Upper lobe of left lung (tissue), 6 donors: ENCODE measurements around the gene HELT. TPM values are rescaled to one million over a fixed set of nuclear protein-coding genes. Genes with fewer than 3 reads are reported as not detected.
"Not testable (repeated sequence)": the region's sequence is repeated elsewhere in the genome, so short reads cannot be mapped to it uniquely, and the experiment has no call there.

Source experiments
- ATAC-seq, 2 donors: fragments of 200-7000 bp; cut with Tn5 transposase; one replicate each; pipeline ENCODE4 v1.9.1; 2022; ENCODE audit warnings: mild to moderate bottlenecking in 2 of 2, moderate library complexity in 2 of 2; ENCODE audit not compliant: low FRiP score in 2 of 2
- DNase-seq, 2 donors: peaks; one replicate each; pipeline ENCODE4 v3.0.0-alpha.2; 2019 to 2020
- H3K27ac ChIP-seq, 4 donors: fragments of 200-600 bp; sonication (generic); one replicate each; pipeline ENCODE4 v1.5.1; 2016 to 2019
- H3K27me3 ChIP-seq, 4 donors: fragments of 200-600 bp; sonication (generic); one replicate each; pipeline ENCODE4 v1.5.1; 2017 to 2019
- H3K36me3 ChIP-seq, 4 donors: fragments of 200-600 bp; sonication (generic); one replicate each; pipeline ENCODE4 v1.5.1; 2016 to 2019
- H3K4me1 ChIP-seq, 4 donors: fragments of 200-600 bp; sonication (generic); one replicate each; pipeline ENCODE4 v1.5.1; 2018 to 2019
- H3K4me3 ChIP-seq, 4 donors: fragments of 200-600 bp; sonication (generic); one replicate each; pipeline ENCODE4 v1.5.1; 2017 to 2019; ENCODE audit warnings: mild to moderate bottlenecking in 2 of 4, moderate library complexity in 1 of 4
- H3K9me3 ChIP-seq, 4 donors: fragments of 200-600 bp; sonication (generic); one replicate each; pipeline ENCODE4 v1.5.1; 2018 to 2019
- EP300 ChIP-seq, 4 donors: sonication (generic); formaldehyde crosslinking; IDR thresholded peaks; one replicate each; pipeline ENCODE4 v1.5.1; 2017; ENCODE audit warnings: antibody characterized with exemption in 4 of 4, control low read depth in 2 of 4
- POLR2A ChIP-seq, 4 donors: fragments of 450-650 bp; IDR thresholded peaks; one replicate each; pipeline ENCODE4 v1.5.1; 2016 to 2017; ENCODE audit warnings: antibody characterized with exemption in 4 of 4, mild to moderate bottlenecking in 2 of 4
- POLR2AphosphoS5 ChIP-seq, 2 donors: sonication (generic); formaldehyde crosslinking; IDR thresholded peaks; one replicate each; pipeline ENCODE4 v1.5.1; 2017; ENCODE audit warnings: antibody characterized with exemption in 2 of 2
- WGBS, 2 donors: methylation state at CpG; one replicate each; pipeline ENCODE4 v1.1.5; 2017 to 2018; 5-methylcytosine and 5-hydroxymethylcytosine counted together
- total RNA-seq, 6 donors: library from RNA; depleted of rRNA in 4 of 6; stranded (reverse); fragments of >200 nt in 4 of 6; gene quantifications; one replicate each; pipeline versions ENCODE4 v1.1.0 to v1.2.1, GENCODE V29; 2016 to 2021
- TF ChIP-seq, protein P1 (sequence below), 6 experiments: fragments of 450-650 bp in 4 of 6; fragments of 200-600 bp in 2 of 6; sonication (generic) in 2 of 6; IDR thresholded peaks; one replicate each; pipeline ENCODE4 v1.5.1; 2016 to 2019; ENCODE audit warnings: antibody characterized with exemption in 6 of 6
- donor health status: DM: no; HTN: no; CAD: no; lungs with moderate emphysema.
- donor health status: DM: no; HTN: yes; CAD: no; lungs with severe emphysema.

HELT gene
- total RNA-seq, 6 donors from 2014 or later: 1.3 to 1.6 TPM; not detected in 4

GRCh38 chr4:184993247-184993646 is 25.0 kb upstream of the HELT start:
- DNase-seq (no peak), ATAC-seq (no peak)
- Histone ChIP-seq H3K27ac (no peak overlapping the region), H3K36me3 (no peaks in the 10 kb centered on the region), H3K4me3 (no peak overlapping the region), H3K27me3 (no peaks in the 10 kb centered on the region), H3K9me3 (no peaks in the 10 kb centered on the region), H3K4me1 (no peaks in the 10 kb centered on the region)
- TF ChIP-seq, protein P1, sequence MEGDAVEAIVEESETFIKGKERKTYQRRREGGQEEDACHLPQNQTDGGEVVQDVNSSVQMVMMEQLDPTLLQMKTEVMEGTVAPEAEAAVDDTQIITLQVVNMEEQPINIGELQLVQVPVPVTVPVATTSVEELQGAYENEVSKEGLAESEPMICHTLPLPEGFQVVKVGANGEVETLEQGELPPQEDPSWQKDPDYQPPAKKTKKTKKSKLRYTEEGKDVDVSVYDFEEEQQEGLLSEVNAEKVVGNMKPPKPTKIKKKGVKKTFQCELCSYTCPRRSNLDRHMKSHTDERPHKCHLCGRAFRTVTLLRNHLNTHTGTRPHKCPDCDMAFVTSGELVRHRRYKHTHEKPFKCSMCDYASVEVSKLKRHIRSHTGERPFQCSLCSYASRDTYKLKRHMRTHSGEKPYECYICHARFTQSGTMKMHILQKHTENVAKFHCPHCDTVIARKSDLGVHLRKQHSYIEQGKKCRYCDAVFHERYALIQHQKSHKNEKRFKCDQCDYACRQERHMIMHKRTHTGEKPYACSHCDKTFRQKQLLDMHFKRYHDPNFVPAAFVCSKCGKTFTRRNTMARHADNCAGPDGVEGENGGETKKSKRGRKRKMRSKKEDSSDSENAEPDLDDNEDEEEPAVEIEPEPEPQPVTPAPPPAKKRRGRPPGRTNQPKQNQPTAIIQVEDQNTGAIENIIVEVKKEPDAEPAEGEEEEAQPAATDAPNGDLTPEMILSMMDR (IDR thresholded peaks at IDR 0.05): no peak
- TF ChIP-seq POLR2A (IDR thresholded peaks at IDR 0.05): no peak
- TF ChIP-seq EP300 (IDR thresholded peaks at IDR 0.05): no peak
- no peak for TF ChIP-seq POLR2AphosphoS5 (IDR thresholded peaks at IDR 0.05)
- WGBS, 2 donors: 62 to 67% methylated on average over 3 of the region's 3 CpGs

- Histone ChIP-seq H3K4me3 (no peak overlapping the region), H3K27me3 (no peaks in the 10 kb centered on the region), H3K9me3 (no peaks in the 10 kb centered on the region), H3K27ac (no peak overlapping the region), H3K36me3 (no peaks in the 10 kb centered on the region), H3K4me1 (no peaks in the 10 kb centered on the region)
- TF ChIP-seq POLR2A (IDR thresholded peaks at IDR 0.05) (no peak), POLR2AphosphoS5 (IDR thresholded peaks at IDR 0.05) (no peak), EP300 (IDR thresholded peaks at IDR 0.05) (no peak)
- TF ChIP-seq, protein P1 (IDR thresholded peaks at IDR 0.05): no peak
- no peak for ATAC-seq
- DNase-seq: no peak
- 75 to 77% methylated on average over 18 of the region's 18 CpGs for WGBS, 2 donors
Measured at GRCh38 chr4:184994010-184994622, 24.2 kb upstream of the HELT start.

GRCh38 chr4:184994623-184995010 is 23.7 kb upstream of the HELT start:
- H3K27ac ChIP-seq: no peak overlapping the region
- DNase-seq (no peak), ATAC-seq (no peak)
- no peak overlapping the region for H3K4me3 ChIP-seq
- H3K36me3 ChIP-seq: no peaks in the 10 kb centered on the region
- no peaks in the 10 kb centered on the region for H3K9me3 ChIP-seq
- TF ChIP-seq, protein P1 (IDR thresholded peaks at IDR 0.05): no peak
- TF ChIP-seq POLR2AphosphoS5 (IDR thresholded peaks at IDR 0.05): no peak
- no peak for TF ChIP-seq EP300 (IDR thresholded peaks at IDR 0.05)
- TF ChIP-seq POLR2A (IDR thresholded peaks at IDR 0.05): no peak
- WGBS, 2 donors: 78 to 84% methylated on average over 14 of the region's 14 CpGs
- H3K27me3 ChIP-seq: no peaks in the 10 kb centered on the region
- H3K4me1 ChIP-seq: no peaks in the 10 kb centered on the region

DNA sequence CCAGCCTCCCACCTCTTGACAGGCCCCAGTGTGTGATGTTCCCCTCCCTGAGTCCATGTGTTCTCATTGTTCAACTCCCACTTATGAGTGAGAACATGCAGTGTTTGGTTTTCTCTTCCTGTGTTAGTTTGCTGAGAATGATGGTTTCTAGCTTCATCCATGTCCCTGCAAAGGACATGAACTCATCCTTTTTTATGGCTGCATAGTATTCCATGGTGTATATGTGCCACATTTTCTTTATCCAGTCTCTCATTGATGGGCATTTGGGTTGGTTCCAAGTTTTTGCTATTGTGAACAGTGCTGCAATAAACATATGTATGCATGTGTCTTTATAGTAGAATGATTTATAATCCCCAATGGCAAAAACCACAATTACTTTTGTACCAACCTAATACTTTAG is 20.6 kb upstream of the HELT start:
- not testable (repeated sequence) for H3K36me3 ChIP-seq, ATAC-seq, H3K4me1 ChIP-seq, H3K27me3 ChIP-seq, H3K9me3 ChIP-seq, H3K27ac ChIP-seq, H3K4me3 ChIP-seq, DNase-seq

DNA sequence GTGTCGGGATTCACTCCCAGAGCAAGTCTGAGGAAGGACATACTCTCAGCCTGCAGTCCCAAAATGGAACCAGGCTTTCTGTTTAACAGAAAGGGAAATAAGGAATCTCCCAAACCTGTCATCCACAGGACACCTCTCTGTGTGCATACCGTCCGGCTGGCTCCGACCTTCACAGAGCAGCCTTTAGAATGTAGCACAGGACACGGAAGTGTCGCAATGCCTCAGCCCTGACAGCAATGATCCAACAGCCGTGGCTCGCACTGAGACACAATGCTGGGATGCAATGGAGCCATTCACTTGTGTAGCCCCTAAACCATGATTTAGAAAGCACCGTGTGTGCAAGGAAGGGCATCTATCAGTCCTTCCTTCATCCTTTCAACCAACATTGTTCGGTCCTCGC is 15.5 kb upstream of the HELT start:
- peak in 1 of 2 donors; percentile 57 for DNase-seq
- H3K27me3 ChIP-seq: no peaks in the 10 kb centered on the region
- 83 to 88% methylated on average over 11 of the region's 11 CpGs for whole genome bisulfite sequencing, 2 donors
- H3K36me3 ChIP-seq: no peaks in the 10 kb centered on the region
- no peaks in the 10 kb centered on the region for H3K9me3 ChIP-seq
- TF ChIP-seq EP300 (IDR thresholded peaks at IDR 0.05) (no peak), POLR2A (IDR thresholded peaks at IDR 0.05) (no peak), POLR2AphosphoS5 (IDR thresholded peaks at IDR 0.05) (no peak)
- TF ChIP-seq, protein P1 (IDR thresholded peaks at IDR 0.05): no peak
- peaks cover 9 to 12% (median 10%) of the 10 kb centered on the region in 4 donors for H3K4me1 ChIP-seq
- H3K4me3 ChIP-seq: no peak overlapping the region
- no peak for ATAC-seq
- H3K27ac ChIP-seq: no peak overlapping the region
